ENCODE data around the gene PAX9.

Gene PAX9

GRCh38 chr14:36658123-36659009 is 3.3 kb upstream of the PAX9 start:
- peaks cover 57% of the 10 kb centered on the region for H3K79me2 ChIP-seq
- peak overlapping the region; percentile 99 for H3K27ac ChIP-seq
- H3K36me3 ChIP-seq (ENCODE audit: control insufficient read depth, insufficient read depth, low read length), result no peaks in the 10 kb centered on the region
- H3K27me3 ChIP-seq (ENCODE audit: control insufficient read depth, insufficient read depth, low read length), result no peaks in the 10 kb centered on the region
- peak overlapping the region; percentile 99 for H3K9ac ChIP-seq
- peak overlapping the region; percentile 99 for H3K4me2 ChIP-seq (ENCODE audit: low read length)
- TF ChIP-seq CTCF (IDR thresholded peaks at IDR 0.05), result no peak
- peak overlapping the region; percentile 98 for H3K4me3 ChIP-seq (ENCODE audit: low read depth, low read length)
- H2AFZ ChIP-seq, result peak overlapping the region; percentile 72
- H3K4me1 ChIP-seq, result peaks cover 4% of the 10 kb centered on the region
- no peaks in the 10 kb centered on the region for H3K9me3 ChIP-seq (ENCODE audit: control insufficient read depth, low read length)

GRCh38 chr14:36659010-36659821 is 2.4 kb upstream of the PAX9 start:
- peaks cover 4% of the 10 kb centered on the region for H3K4me1 ChIP-seq
- TF ChIP-seq CTCF (IDR thresholded peaks at IDR 0.05), result no peak
- H3K27me3 ChIP-seq (ENCODE audit: control insufficient read depth, insufficient read depth, low read length), result no peaks in the 10 kb centered on the region

GRCh38 chr14:36659822-36660735 is 1.6 kb upstream of the PAX9 start:
- Histone ChIP-seq H3K4me2 (ENCODE audit: low read length) (peak overlapping the region; percentile 99), H3K36me3 (ENCODE audit: control insufficient read depth, insufficient read depth, low read length) (no peaks in the 10 kb centered on the region), H3K9me3 (ENCODE audit: control insufficient read depth, low read length) (no peaks in the 10 kb centered on the region), H3K4me1 (peaks cover 4% of the 10 kb centered on the region), H2AFZ (no peak overlapping the region), H3K9ac (peak overlapping the region; percentile 99), H3K27me3 (ENCODE audit: control insufficient read depth, insufficient read depth, low read length) (no peaks in the 10 kb centered on the region), H3K27ac (peak overlapping the region; percentile 99), H3K4me3 (ENCODE audit: low read depth, low read length) (peak overlapping the region; percentile 98), H3K79me2 (peaks cover 66% of the 10 kb centered on the region)
- no peak for TF ChIP-seq CTCF (IDR thresholded peaks at IDR 0.05)

More at GRCh38 chr14:36659010-36659821, 2.4 kb upstream of the PAX9 start:
- Histone ChIP-seq H2AFZ (no peak overlapping the region), H3K9ac (peak overlapping the region; percentile 99), H3K9me3 (ENCODE audit: control insufficient read depth, low read length) (no peaks in the 10 kb centered on the region), H3K4me3 (ENCODE audit: low read depth, low read length) (peak overlapping the region; percentile 98), H3K27ac (peak overlapping the region; percentile 99), H3K79me2 (peaks cover 66% of the 10 kb centered on the region), H3K36me3 (ENCODE audit: control insufficient read depth, insufficient read depth, low read length) (no peaks in the 10 kb centered on the region), H3K4me2 (ENCODE audit: low read length) (peak overlapping the region; percentile 99)

GRCh38 chr14:36660736-36661505 is 739 bp upstream of the PAX9 start:
- Histone ChIP-seq H2AFZ (peak overlapping the region; percentile 9), H3K4me1 (no peaks in the 10 kb centered on the region)
- TF ChIP-seq CTCF (IDR thresholded peaks at IDR 0.05), result no peak

More at GRCh38 chr14:36660736-36661505, 739 bp upstream of the PAX9 start:
- H3K4me3 ChIP-seq (ENCODE audit: low read depth, low read length), result peak overlapping the region; percentile 98
- H3K9ac ChIP-seq, result peak overlapping the region; percentile 99
- H3K27ac ChIP-seq, result peak overlapping the region; percentile 99
- peak overlapping the region; percentile 99 for H3K4me2 ChIP-seq (ENCODE audit: low read length)
- no peaks in the 10 kb centered on the region for H3K9me3 ChIP-seq (ENCODE audit: control insufficient read depth, low read length)
- H3K36me3 ChIP-seq (ENCODE audit: control insufficient read depth, insufficient read depth, low read length), result no peaks in the 10 kb centered on the region
- H3K27me3 ChIP-seq (ENCODE audit: control insufficient read depth, insufficient read depth, low read length), result no peaks in the 10 kb centered on the region
- peaks cover 70% of the 10 kb centered on the region for H3K79me2 ChIP-seq

Data from parathyroid adenoma (tissue), 2 donors.